HepG2 (cell line): ENCODE results near the gene UNC13D. TPM values are rescaled to one million over a fixed set of nuclear protein-coding genes. Genes with fewer than 3 reads are reported as not detected.

Source experiments
- HHEX ChIP-seq: IDR thresholded peaks from 2 replicates; pipeline ENCODE4 v1.6.1; 2016; ENCODE audit warnings: control low read depth
- JUN ChIP-seq: sonication (generic); formaldehyde crosslinking; IDR thresholded peaks from 2 replicates; pipeline ENCODE4 v1.4.0; 2020; ENCODE audit warnings: mild to moderate bottlenecking, missing genetic modification reagents
- MAFF ChIP-seq: IDR thresholded peaks from 2 replicates; pipeline ENCODE4 v1.6.1; 2011; ENCODE audit warnings: low read depth, low read length, improper control_type of control experiment
- MEIS1 ChIP-seq: sonication (generic); formaldehyde crosslinking; IDR thresholded peaks from 2 replicates; pipeline ENCODE4 v1.9.0; 2021; ENCODE audit warnings: mild to moderate bottlenecking, missing genetic modification reagents, moderate library complexity, borderline replicate concordance
- SAP130 ChIP-seq: IDR thresholded peaks from 2 replicates; pipeline ENCODE4 v1.6.1; 2016; ENCODE audit warnings: low read depth
- TRIM24 ChIP-seq: sonication (generic); formaldehyde crosslinking; IDR thresholded peaks from 2 replicates; pipeline ENCODE4 v1.8.0; 2022; ENCODE audit warnings: mild to moderate bottlenecking, missing genetic modification reagents
- XRCC5 ChIP-seq: fragments of 200-400 bp; formaldehyde crosslinking; optimal IDR thresholded peaks from 2 replicates; pipeline ENCODE3; 2017; ENCODE audit warnings: mild to moderate bottlenecking, low read length
- ZBTB38 ChIP-seq: sonication (generic); formaldehyde crosslinking; IDR thresholded peaks from 2 replicates; pipeline ENCODE4 v1.5.1; 2020; ENCODE audit warnings: mild to moderate bottlenecking, missing genetic modification reagents
- ZFX ChIP-seq: sonication (generic); formaldehyde crosslinking; IDR thresholded peaks from 2 replicates; pipeline ENCODE4 v1.4.0; 2020; ENCODE audit warnings: mild to moderate bottlenecking, low read depth, missing genetic modification reagents, moderate library complexity
- ZNF296 ChIP-seq: sonication (generic); formaldehyde crosslinking; conservative IDR thresholded peaks from 2 replicates; pipeline ENCODE4 v1.5.0; 2020; ENCODE audit warnings: mild to moderate bottlenecking, missing genetic modification reagents
- ZNF432 ChIP-seq: sonication (generic); formaldehyde crosslinking; IDR thresholded peaks from 2 replicates; pipeline ENCODE4 v1.5.0; 2020; ENCODE audit warnings: missing genetic modification reagents, mild to moderate bottlenecking, borderline replicate concordance
- ZNF501 ChIP-seq: sonication (generic); formaldehyde crosslinking; IDR thresholded peaks from 2 replicates; pipeline ENCODE4 v1.5.1; 2020; ENCODE audit warnings: mild to moderate bottlenecking, moderate library complexity, missing genetic modification reagents
- ZNF512 ChIP-seq: sonication (generic); formaldehyde crosslinking; IDR thresholded peaks from 2 replicates; pipeline ENCODE4 v1.4.0; 2020; ENCODE audit warnings: mild to moderate bottlenecking, missing genetic modification reagents
- ZNF75D ChIP-seq: sonication (generic); formaldehyde crosslinking; IDR thresholded peaks from 2 replicates; pipeline ENCODE4 v1.8.1; 2023; ENCODE audit warnings: missing genetic modification reagents, mild to moderate bottlenecking, borderline replicate concordance
- ZSCAN30 ChIP-seq: sonication (generic); formaldehyde crosslinking; IDR thresholded peaks from 2 replicates; pipeline ENCODE4 v1.5.0; 2020; ENCODE audit warnings: mild to moderate bottlenecking, missing genetic modification reagents
- polyA plus RNA-seq, 8 experiments: library from polyadenylated mRNA; depleted of rRNA in 3 of 8; stranded (reverse) in 7 of 8; unstranded in 1 of 8; fragments of >200 nt; fragmentation: Illumina TruSeq in 4 of 8; extraction: Trizol in 4 of 8; gene quantifications; 2 replicates each; pipeline versions ENCODE4 v1.2.1 to v1.2.3, GENCODE V29; 2011 to 2016; ENCODE audit warnings: low read depth in 4 of 8, missing spikeins in 1 of 8, mixed read lengths in 1 of 8; ENCODE audit not compliant: insufficient read depth in 1 of 8
- total RNA-seq, 5 experiments: library from RNA; depleted of rRNA; stranded (reverse); fragments of >200 nt; fragmentation: Illumina TruSeq; extraction: Trizol; gene quantifications; 2 replicates each; pipeline ENCODE4 v1.2.3, GENCODE V29; 2016; ENCODE audit warnings: low read depth in 1 of 5

The UNC13D gene
- total and polyA plus RNA-seq, 2 of the 13 experiments (the other 11 are each of a cell fraction or from before 2014, with no cell fraction given), result 29.7 to 42.7 TPM

GRCh38 chr17:75854101-75854748 lies 10.0 kb upstream of the UNC13D start (continued):
- TF ChIP-seq ZNF296 (CRISPR knock-in tag) (no peak), SAP130 (CRISPR knock-in tag) (peak; percentile 28; the same call in 1 of the 2 replicates), MAFF (peak; percentile 63), ZNF432 (CRISPR knock-in tag) (no peak), ZNF75D (CRISPR knock-in tag) (no peak), JUN (CRISPR knock-in tag) (0 out of 2 replicates have a peak, but pooled peaks have one; percentile 34), ZFX (peak; percentile 31), XRCC5 (peak; percentile 18), ZNF501 (0 out of 2 replicates have a peak, but pooled peaks have one; percentile 44), MEIS1 (CRISPR knock-in tag) (peak; percentile 65; the same call in 1 of the 2 replicates), HHEX (CRISPR knock-in tag) (no peak), ZNF512 (CRISPR knock-in tag) (no peak), TRIM24 (CRISPR knock-in tag) (no peak), ZBTB38 (0 out of 2 replicates have a peak, but pooled peaks have one; percentile 33), ZSCAN30 (CRISPR knock-in tag) (0 out of 2 replicates have a peak, but pooled peaks have one; percentile 7)
- TF ChIP-seq, all 625 proteins: peak for 16
